ENCODE data around the gene FGD5.

The FGD5 gene

DNA sequence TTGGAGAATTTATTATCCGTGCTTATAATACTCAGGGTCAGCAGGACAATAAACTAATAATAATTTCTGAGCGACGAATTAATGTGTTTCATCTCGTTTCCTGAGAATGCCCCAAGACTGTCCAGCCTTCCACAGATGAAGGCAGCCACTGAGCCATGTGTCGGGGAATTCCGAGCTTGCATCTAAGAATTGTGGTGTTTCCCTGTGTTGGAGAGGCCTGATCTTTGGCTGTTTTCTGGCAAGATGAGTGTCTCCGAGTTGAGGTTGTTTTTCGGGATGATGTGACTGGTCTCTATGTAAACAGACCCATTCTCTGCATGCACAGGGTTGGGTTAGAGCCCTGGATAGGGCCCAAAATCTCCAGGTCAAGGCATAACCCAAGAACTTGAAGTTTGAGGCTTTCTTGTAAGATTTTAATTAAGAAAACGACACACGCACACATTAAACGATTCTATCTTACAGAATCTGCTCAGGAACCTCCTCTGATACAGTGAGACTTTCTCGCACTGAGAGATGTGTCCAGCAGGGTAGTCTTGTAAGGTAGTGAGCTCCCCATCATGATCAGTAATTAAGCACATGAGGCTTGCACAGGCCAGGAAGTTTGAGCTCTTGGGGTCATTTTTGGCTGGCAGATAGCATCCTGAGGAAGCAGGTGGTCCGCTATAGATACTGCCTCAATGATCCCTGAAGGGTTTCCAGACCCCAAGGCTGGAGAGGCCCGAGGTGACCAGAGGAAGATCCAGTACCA is 14.4 kb downstream of the FGD5 start:
- DNase-seq: no peak

DNA sequence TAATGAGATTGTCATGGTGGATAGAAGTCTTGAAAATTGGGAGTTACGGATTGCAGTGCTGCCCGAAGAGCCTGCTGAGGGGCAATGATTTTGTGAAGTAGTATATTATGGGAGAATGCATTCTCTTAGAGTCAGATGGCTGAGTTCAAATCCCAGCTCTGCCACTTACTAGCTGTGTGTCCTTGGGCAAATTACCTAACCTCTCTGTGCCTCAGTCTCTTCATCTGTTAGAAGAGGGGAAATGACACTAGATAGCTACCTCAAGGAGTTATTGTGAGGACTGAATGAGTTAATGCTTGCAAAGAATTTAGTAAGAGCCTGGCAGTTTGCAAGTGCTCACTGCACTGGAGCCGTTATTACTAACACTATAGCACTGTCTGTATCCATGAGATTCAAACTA is 15.4 kb downstream of the FGD5 start:
- DNase-seq: no peak

DNA sequence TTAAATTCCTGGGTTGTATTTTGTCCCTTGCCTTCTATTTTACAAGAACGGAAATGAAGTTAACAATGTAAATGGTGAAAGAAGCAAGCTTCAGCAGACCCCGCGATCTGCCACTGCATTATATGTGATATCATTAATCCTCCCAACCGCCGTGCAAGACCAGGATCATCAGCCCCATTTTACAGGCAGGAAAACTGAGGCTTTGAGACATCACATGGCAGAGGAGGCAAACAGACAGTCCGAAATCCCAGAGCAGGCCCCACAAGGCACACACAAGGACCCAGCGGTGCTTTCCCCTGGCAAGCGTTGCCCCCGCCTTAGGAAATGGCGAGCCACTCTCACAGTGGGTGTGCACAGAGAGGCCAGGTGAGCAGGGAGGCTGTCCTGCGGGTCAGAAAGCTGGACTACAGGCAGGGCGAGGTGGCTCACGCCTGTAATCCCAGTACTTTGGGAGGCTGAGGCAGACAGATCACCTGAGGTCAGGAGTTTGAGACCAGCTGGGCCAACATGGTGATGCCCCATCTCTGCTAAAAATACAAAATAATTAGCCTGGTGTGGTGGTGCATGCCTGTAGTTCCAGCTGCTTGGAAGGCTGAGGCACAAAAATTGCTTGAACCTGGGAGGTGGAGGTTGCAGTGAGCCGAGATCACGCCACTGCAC is 16.2 kb downstream of the FGD5 start:
- DNase-seq: no peak

DNA sequence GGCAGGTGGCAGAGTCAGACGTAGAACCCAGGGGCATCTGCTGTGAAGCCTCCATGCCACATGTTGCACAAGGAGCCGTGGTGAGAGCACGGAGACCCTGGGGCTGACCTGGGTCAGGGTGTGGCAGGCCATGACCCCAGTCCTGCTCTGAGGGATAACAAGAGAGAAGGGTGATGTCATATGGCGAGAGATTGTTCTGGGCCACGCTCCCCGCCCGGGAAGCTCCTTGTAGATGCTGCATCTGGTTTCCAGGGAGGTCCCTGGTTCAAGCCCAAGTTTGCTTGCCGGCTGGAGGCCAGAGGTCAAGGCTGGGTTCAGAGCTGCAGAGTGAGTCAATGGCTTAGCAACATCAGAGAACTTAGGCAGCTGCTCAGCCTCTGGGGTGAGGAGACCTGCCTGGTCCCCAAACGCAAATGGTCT is 17.3 kb downstream of the FGD5 start:
- DNase-seq: no peak

DNA sequence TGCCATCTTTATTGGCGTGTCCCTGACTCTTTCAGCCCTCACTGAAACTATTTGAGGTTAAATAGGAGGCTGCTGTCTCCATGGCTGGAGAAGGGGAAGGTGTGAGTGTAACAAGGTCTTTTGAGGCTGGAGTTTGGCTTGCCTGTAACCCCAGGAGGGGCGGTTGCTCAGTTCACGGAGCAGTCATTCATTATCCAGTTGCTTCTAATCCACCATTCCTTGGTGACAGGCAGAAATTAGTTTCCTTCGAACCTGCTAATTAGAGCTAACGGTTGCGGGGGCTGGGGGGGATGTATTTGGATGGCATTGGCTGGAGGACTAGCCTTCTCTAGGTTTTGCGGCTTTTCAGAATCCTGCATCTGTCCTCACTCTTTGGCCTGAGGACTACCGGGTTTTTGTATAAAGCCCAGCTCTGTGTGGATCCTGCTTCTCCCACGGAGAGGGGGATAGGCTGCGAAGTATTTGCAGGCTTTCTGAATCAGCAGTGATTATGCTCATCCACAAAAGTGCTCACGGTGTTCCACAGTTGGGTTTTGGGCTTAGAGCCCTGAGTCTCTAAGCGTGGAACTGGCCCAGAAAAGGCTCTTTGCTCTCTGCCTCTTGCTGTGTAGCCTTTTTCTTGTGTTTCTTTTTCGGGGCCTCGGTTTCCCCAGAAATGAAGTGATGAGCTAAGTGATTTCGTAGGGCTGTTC is 18.6 kb downstream of the FGD5 start:
- no peak for DNase-seq

DNA sequence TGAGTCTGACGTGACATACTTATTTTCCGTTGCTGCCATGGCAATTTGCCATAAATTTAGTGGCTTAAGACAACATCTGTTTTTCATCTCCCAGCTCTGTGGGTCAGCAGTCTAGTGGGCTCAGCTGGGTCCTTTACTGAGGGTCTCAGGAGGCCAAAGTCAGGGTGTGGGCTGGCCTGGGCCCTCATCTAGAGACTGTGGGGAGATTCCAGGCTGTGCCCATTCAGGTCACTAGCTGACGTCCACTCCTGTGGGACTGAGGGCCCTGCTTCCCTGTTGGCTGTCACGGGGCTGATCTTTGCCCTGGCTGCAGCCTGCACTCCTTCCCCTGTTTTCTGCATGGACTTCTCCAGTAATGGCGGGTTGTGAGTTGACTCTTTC is 19.1 kb downstream of the FGD5 start:
- no peak for DNase-seq

DNA sequence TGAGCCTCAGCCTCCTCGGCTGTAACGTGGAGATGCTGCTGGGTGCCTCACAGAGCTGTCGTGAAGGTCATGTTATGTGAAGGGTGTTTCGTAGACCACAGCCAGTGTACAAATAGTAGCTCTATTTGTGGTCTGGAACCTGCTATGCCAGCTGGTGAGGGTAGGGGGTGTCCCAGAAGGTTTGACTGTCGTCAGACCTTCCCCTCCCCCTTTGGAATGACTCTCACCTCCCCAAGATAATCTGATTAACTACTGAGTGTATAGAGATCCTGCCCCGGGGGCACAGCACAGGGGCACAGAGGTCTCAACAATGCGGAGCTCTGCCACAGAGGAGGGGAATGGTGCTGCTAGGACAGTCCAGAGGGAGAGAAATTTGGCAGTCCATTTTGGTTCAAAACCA is 20.5 kb downstream of the FGD5 start:
- DNase-seq: no peak

DNA sequence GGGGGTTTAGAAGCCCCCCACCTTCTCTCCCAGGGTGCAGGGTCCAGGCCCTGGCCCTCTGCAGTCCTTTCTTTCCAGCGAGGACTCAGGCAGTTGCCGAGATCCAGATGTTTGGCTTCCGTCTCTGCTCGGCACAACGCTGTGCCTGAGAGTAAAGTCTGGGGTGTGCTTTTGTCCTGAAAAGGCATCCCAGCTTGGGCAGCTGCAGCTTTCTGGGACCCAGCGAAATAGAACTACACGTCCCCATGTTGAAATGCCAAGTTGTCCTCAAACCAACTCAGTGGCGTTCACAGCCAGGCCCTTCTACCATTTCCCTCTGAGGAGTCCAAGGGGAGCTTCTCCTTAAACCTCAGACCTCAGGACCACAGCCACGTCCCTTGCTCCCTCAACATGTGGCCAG is 23.1 kb downstream of the FGD5 start:
- DNase-seq: no peak

DNA sequence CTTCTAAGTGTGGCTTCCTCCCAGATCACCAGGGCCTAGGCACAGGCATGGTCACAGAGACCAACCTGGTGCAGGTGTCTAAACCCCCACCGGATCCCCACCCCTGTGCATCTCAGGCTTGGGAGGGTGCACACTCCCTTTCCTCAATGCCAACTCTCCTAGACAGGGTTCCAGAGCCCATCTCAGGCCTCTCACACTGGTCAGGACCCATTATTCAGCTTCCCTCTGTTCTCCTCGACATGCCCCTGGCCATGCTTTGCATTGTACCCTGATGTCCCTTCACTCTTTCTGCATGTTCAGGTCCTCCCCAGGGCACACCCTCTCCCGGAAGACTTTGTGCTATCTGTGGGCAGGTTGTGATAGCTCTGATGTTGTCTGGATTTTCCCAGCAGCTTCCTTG is 23.5 kb downstream of the FGD5 start:
- no peak for DNase-seq

DNA sequence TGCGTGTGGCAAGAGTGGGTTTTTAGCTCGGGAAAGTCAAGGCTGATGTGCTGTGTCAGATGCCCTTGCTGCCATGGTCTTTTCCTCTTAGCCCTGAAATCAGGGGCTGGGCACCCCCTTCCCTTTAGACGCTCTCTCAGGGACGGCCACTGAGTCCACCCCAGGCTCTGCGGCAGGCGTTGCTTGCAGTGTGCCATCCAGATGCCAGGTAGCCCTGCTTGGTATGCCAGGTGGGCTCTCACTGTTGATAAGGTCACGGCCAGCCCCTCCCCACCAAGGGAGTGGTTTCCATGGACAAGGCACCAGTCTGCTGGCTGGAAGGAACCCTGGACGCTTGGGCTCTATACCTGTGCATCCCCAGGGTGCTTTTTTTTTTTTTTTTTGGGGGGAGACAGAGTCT is 24.6 kb downstream of the FGD5 start:
- DNase-seq: no peak

DNA sequence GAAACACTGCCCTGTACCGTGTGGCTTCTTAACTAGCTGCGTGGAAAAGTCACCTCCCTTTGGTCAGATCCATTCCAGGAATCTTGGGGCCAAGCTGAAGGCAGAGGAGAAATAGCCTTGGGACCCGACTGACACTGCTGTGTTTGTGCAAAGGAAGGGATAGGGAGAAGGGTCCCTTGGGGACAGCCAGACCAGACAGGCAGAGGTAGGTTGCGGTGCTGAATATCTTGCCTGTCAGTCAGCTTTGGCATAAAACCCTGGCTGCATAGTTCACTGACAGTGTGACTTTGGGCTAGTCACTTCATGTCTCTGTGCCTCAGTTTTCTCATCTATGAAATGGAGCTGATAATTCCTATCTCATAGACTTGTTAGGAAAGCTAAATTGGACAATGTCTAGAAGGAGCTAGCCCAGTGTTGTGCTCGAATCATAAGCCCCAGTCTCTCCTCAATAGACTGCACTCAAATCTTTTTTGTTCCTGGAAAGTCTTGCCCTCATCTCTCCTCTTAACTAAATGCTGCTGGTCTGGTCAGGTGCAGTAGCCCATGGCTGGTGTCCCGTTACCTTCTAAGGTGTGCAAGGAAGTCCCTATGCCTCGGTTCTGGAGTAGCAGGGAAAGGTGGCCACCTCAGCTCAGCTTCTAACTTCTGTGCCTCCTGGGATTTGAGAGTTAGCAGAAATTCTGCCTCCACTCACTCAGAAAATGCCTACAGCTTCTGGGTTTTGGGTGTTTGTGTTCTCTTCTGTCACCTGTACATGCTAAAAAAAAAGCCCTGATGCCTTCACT is 25.8 kb downstream of the FGD5 start:
- no peak for DNase-seq

DNA sequence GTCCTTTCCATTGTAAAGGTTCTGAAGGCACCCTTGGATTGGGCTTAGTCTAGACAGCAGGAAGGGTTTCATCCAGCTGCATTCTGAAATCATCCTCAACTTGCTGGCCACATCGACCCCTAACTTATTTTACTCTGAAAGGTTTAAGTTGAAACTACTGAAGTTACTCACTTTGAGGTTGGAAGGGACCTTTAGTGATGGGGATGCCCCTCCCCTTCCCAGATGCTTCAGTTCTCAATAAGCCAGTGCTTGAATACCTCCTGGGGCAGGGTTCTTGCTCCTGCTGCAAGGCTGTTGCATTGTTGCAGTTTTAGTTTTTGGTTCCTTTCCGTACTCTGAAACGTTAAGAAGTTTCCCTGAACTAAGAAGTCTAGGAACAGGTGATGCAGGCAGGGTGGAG is 26.4 kb downstream of the FGD5 start:
- DNase-seq: no peak

DNA sequence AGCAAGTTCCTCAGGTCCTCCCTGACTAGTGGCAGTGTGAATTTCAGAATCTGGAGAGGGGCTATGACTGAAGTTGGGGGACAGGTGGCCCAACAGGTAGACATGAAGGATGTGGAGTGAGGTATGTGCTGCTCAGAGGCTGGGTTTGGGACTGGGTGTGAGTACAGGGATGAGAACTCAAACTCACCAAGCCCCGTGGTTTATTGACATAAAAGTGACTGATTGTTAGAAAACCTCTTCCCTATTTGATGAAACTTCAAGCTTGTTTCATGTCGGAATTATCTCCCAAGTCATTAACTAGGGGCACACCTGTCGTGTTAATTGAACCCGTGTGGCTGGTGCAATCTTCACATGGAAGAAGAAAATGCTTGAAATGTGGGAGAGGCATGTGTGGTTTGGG is 27.1 kb downstream of the FGD5 start:
- no peak for DNase-seq

DNA sequence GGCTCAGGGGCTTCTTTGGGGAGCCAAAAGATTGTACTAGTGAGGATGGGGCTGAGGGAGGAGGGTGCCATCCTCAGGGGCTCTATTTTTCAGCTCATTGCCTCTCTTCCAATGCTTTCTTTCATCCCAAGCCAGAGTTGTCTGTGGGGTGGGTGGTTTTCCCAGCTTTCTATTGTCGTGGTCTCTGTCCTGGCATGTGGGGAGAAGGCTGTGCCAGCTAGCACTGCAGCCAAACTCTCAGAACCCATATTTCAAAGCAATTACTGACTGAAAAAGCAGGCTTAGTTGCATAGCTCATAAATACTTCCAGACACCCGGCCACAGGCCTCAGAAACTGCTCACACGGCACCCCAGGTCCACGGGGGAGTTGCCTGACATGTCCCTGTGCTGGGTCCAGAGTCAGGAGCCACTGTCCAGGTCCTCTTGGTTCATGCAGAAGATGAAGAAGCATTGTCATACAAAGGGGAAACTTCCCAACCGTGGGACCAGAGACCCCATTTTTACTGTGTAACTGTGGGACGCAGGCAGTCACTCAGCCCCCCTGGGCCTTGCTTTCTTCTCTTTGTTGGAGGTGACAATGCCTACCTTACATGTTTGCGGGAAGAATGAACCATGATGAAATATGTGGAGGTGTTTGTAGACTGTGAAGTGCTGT is 27.6 kb downstream of the FGD5 start:
- no peak for DNase-seq

DNA sequence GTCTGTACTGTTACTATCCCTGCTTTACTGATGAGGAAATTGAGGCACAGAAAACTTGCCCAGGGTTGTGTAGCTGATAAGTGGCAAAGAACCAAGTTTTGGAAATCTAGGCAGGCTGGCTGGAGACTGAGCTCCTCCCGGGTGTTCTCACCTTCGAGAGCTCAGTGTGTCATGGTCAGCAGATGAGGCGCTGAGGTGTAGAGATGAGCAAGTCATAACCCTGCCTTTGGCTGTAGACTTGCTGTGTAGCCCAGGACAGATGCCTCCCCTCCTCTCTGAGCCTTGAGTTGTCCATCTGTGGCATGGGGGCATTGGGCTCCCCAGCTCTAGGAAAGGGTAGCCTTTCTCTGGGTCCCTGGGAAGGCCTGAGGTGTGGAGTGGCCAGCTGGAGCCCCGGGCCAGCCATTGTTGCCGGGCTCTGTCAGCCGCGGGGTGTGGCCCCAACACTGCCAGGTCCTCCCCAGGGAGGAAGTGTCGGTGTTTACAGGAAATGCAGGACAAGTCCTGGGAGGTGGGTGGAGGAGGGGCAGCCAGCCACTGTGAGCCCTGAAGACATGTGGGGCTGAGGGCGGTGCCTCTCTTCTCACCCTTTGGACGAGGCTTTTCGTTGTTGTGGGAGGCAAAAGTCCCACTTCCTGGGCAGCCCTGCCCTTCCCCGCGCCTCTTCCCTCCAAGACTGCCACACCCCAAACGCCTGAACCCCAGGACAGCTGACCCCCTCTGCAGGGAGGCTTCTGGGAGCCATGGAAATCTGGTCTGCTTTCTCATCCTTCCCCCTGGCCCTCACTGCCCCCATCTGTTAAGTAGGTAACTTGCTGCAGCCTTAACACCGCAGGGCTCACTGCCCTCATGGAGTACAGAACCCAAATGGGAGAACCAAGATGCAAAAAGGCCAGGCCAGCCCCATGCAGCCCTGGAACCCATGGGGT is 29.1 kb downstream of the FGD5 start:
- no peak for DNase-seq

DNA sequence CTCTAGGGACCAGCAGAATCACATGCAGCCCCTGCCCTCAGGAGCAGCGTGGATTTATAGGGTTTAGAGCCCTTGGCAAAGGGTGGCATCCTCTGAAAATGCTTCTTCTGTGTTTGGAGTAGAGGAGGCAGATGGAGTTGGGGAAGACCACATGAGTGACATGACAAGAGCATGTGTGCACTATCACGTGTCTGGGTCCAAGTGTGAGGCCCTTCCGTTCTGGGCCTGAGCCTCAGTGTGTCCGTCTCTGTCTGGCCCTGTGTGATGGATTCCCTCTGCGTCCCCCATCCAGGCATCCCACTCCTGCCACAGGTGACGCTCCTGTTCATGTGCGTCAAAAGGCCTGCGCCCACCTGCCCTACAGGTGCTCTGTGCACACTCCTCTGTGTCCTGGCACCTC is 30.1 kb downstream of the FGD5 start:
- no peak for DNase-seq

DNA sequence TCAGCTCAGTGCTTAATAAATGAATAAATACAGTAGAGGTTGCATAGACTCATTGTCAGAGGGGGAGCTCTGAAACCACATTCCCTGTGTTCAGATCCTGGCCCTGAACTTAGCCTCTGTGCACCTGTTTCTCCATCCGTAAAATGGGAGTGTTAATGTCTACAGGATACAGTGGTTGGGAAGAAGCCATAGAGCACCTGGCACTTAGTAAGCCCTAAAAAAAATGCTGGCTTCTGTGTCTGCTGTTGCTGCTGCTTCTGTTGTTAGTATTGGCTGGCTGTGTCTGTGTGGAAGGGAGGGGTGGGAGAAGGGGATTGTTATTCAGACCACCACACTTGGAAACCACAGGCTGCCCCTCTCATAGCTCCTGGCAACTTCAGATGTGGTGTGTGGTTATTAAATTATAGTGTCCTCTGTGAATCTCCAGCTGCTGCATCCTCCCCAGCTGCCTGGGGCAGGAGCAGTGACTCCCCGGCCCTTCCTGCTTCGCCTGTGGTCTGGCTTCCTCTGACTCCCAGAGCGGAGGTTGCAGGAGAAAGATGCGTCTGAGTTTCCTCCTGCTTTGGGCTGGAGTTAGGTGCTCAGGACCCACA is 31.0 kb downstream of the FGD5 start:
- no peak for DNase-seq

DNA sequence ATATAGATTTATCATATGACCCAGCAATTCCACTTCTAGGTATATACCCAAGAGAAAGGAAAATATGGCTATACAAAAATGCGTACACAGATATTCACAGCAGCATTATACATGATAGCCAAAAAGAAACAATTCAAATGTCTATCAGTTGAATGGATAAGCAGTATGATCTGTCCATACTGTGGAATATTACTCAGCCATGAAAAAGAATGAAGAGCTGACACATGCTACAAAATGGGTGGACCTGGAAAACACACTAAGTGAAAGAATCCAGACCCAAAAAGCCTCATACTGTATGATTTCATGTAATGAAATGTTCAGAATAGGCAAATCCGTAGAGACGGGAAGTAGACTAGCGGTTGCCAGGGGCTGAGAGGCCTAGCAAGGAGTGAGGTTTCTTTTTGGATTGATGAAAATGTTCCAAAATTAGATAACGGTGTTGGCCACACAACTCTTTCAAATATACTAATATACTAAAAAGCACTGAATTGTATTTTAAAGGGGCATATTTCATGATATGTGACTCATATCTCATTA is 33.4 kb downstream of the FGD5 start:
- DNase-seq: no peak

DNA sequence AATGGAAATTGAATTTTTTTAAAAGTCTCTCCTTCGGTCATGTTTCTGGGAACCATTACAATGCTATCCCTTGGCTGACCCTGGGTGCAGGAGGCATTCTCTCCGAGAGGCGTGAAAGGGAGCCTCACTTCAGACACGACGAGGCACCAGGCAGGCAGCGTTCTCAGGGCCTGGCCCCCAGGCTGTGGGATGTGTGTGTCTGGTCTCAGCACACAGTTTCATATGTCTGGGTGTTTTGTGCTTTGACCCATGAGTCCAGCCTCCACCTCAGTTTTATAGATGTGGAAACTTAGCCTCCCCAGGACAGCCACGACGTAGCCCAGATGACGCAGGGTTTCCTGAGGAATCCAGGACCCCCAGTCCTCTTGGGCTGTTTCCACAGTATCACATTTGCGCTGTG is 34.0 kb downstream of the FGD5 start:
- DNase-seq: no peak

DNA sequence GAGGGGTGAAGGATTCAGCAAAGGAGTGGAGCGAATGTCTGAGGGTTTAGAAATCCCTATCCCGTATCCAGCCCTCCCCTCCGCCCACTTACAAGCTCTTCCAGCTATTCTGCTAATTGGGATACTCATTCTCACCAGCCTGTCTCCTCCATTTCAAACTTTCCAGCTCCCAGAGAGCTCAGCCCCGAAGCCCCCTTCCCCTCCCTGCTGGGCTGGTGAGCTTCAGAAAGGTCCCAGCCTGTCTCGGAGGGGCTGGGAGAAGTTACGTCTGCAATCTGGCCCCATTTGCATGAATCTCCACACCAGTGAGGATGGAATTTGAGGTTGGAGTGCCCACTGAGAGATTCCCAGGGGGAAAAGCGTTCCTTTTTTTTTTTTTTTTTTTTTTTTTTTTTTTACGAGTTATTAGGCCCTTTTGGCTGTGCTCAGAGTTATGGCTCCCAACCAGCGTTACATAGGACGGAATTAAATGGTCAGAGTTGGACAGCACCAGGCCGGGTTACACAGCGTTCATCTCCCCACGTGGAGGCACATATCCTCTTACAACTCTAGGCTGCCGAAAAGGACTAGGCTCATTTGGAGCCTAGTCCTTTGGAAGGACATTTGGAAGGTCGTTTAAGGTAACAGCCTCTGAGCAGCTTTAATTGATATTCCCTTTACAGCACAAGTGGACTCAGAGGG is 34.6 kb downstream of the FGD5 start:
- no peak for DNase-seq

DNA sequence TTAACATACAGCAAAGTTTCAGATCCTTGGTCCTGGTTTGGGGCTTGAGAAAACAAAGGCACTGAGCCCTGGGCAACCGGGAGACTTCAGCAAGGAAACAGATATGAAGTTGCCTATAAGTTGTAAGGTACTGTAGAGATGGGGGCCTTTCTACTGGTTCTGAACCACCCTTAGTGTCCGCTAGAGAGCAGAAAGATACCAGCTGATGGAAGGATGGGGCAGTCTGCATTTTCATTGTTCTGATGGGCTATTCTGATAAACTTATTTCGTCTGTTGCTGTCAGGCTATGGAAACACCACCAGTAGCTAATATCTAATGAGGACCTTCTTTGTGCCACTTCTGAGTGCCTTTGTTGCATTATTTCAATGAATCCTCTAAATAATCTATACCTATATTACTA is 38.7 kb downstream of the FGD5 start:
- DNase-seq: no peak
